GM23248 (cell line): ENCODE results near the gene DSG3. TPM values are rescaled to one million over a fixed set of nuclear protein-coding genes. Genes with fewer than 3 reads are reported as not detected.

Experiments used
- DNase-seq: peaks from one replicate; pipeline ENCODE4 v3.0.0-alpha.2; 2015
- H2AFZ ChIP-seq: fragments of 200-600 bp; sonication (generic); 2 replicates; pipeline ENCODE4 v1.6.1; 2016; ENCODE audit warnings: antibody characterized with exemption
- H3F3A ChIP-seq: fragments of 200-600 bp; sonication (generic); 2 replicates; pipeline ENCODE4 v1.6.1; 2016; ENCODE audit warnings: mild to moderate bottlenecking, antibody characterized with exemption, mixed run types; ENCODE audit not compliant: insufficient read depth
- H3K27ac ChIP-seq: fragments of 200-600 bp; sonication (generic); 2 replicates; pipeline ENCODE4 v1.5.1; 2016; ENCODE audit warnings: mild to moderate bottlenecking
- H3K27me3 ChIP-seq: fragments of 200-600 bp; sonication (generic); replicated peaks from 2 replicates; pipeline ENCODE4 v1.6.1; 2016; ENCODE audit warnings: mild to moderate bottlenecking; ENCODE audit not compliant: insufficient read depth
- H3K36me3 ChIP-seq: fragments of 200-600 bp; sonication (generic); 2 replicates; pipeline ENCODE4 v1.6.1; 2016; ENCODE audit warnings: low read depth, mild to moderate bottlenecking
- H3K4me1 ChIP-seq: fragments of 200-600 bp; sonication (generic); 2 replicates; pipeline ENCODE4 v1.6.1; 2016; ENCODE audit warnings: mild to moderate bottlenecking; ENCODE audit not compliant: insufficient read depth
- H3K4me2 ChIP-seq: fragments of 200-600 bp; sonication (generic); one replicate; pipeline ENCODE4 v1.6.1; 2016; ENCODE audit warnings: mild to moderate bottlenecking; ENCODE audit not compliant: unreplicated experiment
- H3K4me3 ChIP-seq: fragments of 200-600 bp; sonication (generic); 2 replicates; pipeline ENCODE4 v1.5.1; 2016; ENCODE audit warnings: mild to moderate bottlenecking
- H3K79me2 ChIP-seq: fragments of 200-600 bp; sonication (generic); 2 replicates; pipeline ENCODE4 v1.6.1; 2016; ENCODE audit warnings: mild to moderate bottlenecking; ENCODE audit not compliant: insufficient read depth
- H3K9ac ChIP-seq: fragments of 200-600 bp; sonication (generic); 2 replicates; pipeline ENCODE4 v1.6.1; 2016; ENCODE audit warnings: mild to moderate bottlenecking
- H3K9me2 ChIP-seq: fragments of 200-600 bp; sonication (generic); 2 replicates; pipeline ENCODE4 v1.6.1; 2016; ENCODE audit warnings: mixed run types, mild to moderate bottlenecking, moderate library complexity; ENCODE audit not compliant: insufficient read depth
- H3K9me3 ChIP-seq: fragments of 200-600 bp; sonication (generic); one replicate; pipeline ENCODE4 v1.6.1; 2017; ENCODE audit warnings: low read depth
- H4K20me1 ChIP-seq: fragments of 200-600 bp; sonication (generic); 2 replicates; pipeline ENCODE4 v1.6.0; 2016; ENCODE audit not compliant: insufficient read depth
- EZH2 ChIP-seq: fragments of 200-600 bp; sonication (generic); IDR thresholded peaks from 2 replicates; pipeline ENCODE4 v1.6.1; 2018; ENCODE audit warnings: antibody characterized with exemption, mild to moderate bottlenecking; ENCODE audit not compliant: insufficient read depth, poor library complexity, severe bottlenecking
- EZH2phosphoT487 ChIP-seq: fragments of 200-600 bp; sonication (generic); IDR thresholded peaks from 2 replicates; pipeline ENCODE4 v1.6.1; 2018; ENCODE audit warnings: antibody characterized with exemption, moderate library complexity, mild to moderate bottlenecking, low read depth; ENCODE audit not compliant: insufficient read depth
- WGBS, 2 experiments: methylation state at CpG; one replicate each; pipeline ENCODE4 v1.1.6; 2015 to 2017; ENCODE audit warnings: low lambda C conversion rate in 2 of 2, low coverage in 1 of 2; ENCODE audit errors: missing lambda C conversion rate in 2 of 2; 5-methylcytosine and 5-hydroxymethylcytosine counted together
- in situ Hi-C: fragments of 300-500 bp; cut with MboI; formaldehyde crosslinking; loops from 2 replicates; pipeline ENCODE4 v1.15.0; 2020
- polyA plus RNA-seq: library from polyadenylated mRNA; unstranded; fragments of >200 nt; fragmentation: Nextera tagmentation; extraction: Ambion mirVana; gene quantifications from 2 replicates; pipeline ENCODE4 v1.2.1, GENCODE V29; 2016
- total RNA-seq: library from RNA; depleted of rRNA; stranded (reverse); fragments of >200 nt; shearing (Covaris generic); gene quantifications from 2 replicates; pipeline ENCODE4 v1.2.3, GENCODE V29; 2014

Gene DSG3
- total and polyA plus RNA-seq, 2 experiments from 2014 or later = not detected

DNA sequence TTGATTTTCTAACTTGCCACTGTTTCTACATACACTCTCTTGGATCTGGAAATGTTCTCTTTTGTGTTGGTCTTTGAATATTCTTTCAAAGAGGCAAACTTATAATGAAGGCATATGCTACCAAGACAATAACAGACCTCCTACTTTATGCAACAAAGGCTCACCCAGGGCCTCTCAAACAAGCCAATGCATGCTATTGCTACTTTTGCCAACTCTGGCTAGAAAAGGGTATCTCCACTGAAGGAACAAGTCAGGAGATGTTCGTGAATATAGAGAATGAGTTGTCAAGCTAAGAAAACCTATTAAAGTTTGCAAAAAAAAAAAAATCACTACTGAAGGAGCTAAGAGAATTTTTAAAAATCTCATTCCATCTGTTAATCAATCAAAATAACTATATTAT, 34.5 kb downstream of the DSG3 start:
- Histone ChIP-seq H3F3A (no peaks in the 10 kb centered on the region), H3K9ac (no peak overlapping the region), H3K4me3 (no peak overlapping the region), H3K9me3 (no peaks in the 10 kb centered on the region), H3K79me2 (no peaks in the 10 kb centered on the region), H3K27ac (no peak overlapping the region), H3K36me3 (no peaks in the 10 kb centered on the region), H3K4me1 (no peaks in the 10 kb centered on the region), H2AFZ (no peak overlapping the region), H4K20me1 (no peaks in the 10 kb centered on the region), H3K9me2 (no peaks in the 10 kb centered on the region), H3K4me2 (no peak overlapping the region), H3K27me3 (no peaks in the 10 kb centered on the region; the same call in 1 of the 2 replicates)
- 5 to 11% methylated on average over 1 of the region's 1 CpG for WGBS, 2 experiments
- in situ Hi-C loops = no loop called here
- DNase-seq = no peak
- no peak for TF ChIP-seq EZH2
- no peak for TF ChIP-seq EZH2phosphoT487

DNA sequence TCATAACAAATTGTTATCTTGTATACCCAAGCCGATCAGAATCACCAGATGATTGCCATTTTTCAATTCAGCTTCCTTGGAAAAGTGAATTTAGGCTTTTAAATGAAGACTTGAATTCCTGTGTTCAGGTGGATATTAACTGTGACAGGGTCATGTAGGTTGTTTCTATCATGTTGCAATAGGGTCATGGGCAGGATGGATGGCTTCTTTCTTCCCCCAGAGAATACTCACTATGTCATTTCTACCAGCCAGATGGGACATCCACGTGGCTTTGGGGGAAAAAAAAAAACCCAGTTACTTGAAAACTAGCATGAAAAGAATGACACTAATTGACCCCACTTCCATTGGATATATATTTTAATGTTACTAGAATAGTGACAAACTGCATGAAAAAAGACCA, 35.9 kb downstream of the DSG3 start:
- Histone ChIP-seq H3K4me1 (no peaks in the 10 kb centered on the region), H3K79me2 (no peaks in the 10 kb centered on the region), H2AFZ (no peak overlapping the region), H3K4me2 (no peak overlapping the region), H3K4me3 (no peak overlapping the region), H3F3A (no peaks in the 10 kb centered on the region), H3K9me2 (no peaks in the 10 kb centered on the region), H3K9me3 (no peaks in the 10 kb centered on the region), H4K20me1 (no peaks in the 10 kb centered on the region), H3K9ac (no peak overlapping the region), H3K27ac (no peak overlapping the region), H3K36me3 (no peaks in the 10 kb centered on the region), H3K27me3 (no peaks in the 10 kb centered on the region; the same call in 1 of the 2 replicates)
- 3 to 6% methylated on average over 2 of the region's 2 CpGs for WGBS, 2 experiments
- DNase-seq = no peak
- in situ Hi-C loops = no loop called here
- TF ChIP-seq EZH2phosphoT487 = no peak
- no peak for TF ChIP-seq EZH2

DNA sequence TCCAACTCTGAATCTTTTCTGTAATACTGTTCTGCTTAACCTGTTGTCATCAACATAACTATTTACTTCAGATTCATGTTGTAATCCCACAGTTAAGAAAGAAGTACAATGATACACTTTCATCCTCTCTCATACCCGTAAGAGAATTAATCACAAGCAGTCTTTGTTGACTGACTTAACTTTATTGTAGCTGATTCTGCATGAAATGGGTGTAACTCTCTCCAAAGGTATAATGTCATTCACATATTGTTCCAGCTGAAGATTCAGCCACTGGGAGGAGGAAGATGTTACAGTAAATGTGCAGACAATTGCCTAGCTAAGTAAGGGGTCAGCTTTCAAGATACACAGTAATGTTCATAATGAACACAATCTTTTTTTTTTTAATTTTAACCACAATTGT, 36.9 kb downstream of the DSG3 start:
- H3K27ac ChIP-seq = no peak overlapping the region
- H3K9me3 ChIP-seq = no peaks in the 10 kb centered on the region
- no peak for DNase-seq
- TF ChIP-seq EZH2phosphoT487 (no peak), EZH2 (no peak)
- H3K4me3 ChIP-seq = no peak overlapping the region
- no peaks in the 10 kb centered on the region for H3K36me3 ChIP-seq
- no peaks in the 10 kb centered on the region for H3F3A ChIP-seq
- H3K4me1 ChIP-seq = no peaks in the 10 kb centered on the region
- in situ Hi-C loops = no loop called here
- H4K20me1 ChIP-seq = no peaks in the 10 kb centered on the region
- 34 to 43% methylated on average over 1 of the region's 1 CpG for WGBS, 2 experiments
- no peak overlapping the region for H3K9ac ChIP-seq
- no peak overlapping the region for H2AFZ ChIP-seq
- H3K9me2 ChIP-seq = no peaks in the 10 kb centered on the region
- no peaks in the 10 kb centered on the region; the same call in 1 of the 2 replicates for H3K27me3 ChIP-seq
- H3K4me2 ChIP-seq = no peak overlapping the region
- H3K79me2 ChIP-seq = no peaks in the 10 kb centered on the region

DNA sequence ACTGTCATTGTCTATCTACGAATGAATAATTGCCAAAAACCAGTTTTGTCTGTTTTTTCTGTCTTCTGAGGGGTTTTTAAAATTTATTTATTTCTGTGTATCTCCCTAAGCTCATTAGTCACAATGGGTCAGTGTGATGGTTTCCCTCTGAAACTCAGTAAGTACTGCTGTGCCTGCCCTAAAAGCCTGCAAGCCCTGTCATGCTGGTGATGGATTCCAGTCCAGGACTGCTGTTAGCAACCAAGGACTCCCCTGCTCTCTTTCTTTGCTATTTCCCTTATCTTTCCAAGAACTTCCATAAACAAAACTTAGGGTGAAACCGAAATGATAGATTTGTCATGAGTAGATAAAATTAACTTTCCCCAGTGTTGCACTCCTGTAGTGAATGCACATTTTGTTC, 38.6 kb downstream of the DSG3 start:
- Histone ChIP-seq H3K79me2 (no peaks in the 10 kb centered on the region), H4K20me1 (no peaks in the 10 kb centered on the region), H3K4me3 (no peak overlapping the region), H2AFZ (no peak overlapping the region), H3K9me3 (no peaks in the 10 kb centered on the region), H3K9ac (no peak overlapping the region), H3K9me2 (no peaks in the 10 kb centered on the region), H3K4me1 (no peaks in the 10 kb centered on the region), H3F3A (no peaks in the 10 kb centered on the region), H3K36me3 (no peaks in the 10 kb centered on the region), H3K27me3 (no peaks in the 10 kb centered on the region; the same call in 1 of the 2 replicates), H3K27ac (no peak overlapping the region), H3K4me2 (no peak overlapping the region)
- TF ChIP-seq EZH2 = no peak
- TF ChIP-seq EZH2phosphoT487 = no peak
- no peak for DNase-seq
- in situ Hi-C loops = no loop called here
- WGBS, 2 experiments = 3 to 11% methylated on average over 2 of the region's 2 CpGs
